OCI-LY3 (cell line): ENCODE results near the gene MICALL2.

Experiments used
- H2AFZ ChIP-seq: fragments of 200-600, 300-600 bp; shearing (Covaris generic); 2 replicates; pipeline ENCODE4 v1.6.0; 2014; ENCODE audit warnings: antibody characterized with exemption, low read depth, low read length
- H3K27ac ChIP-seq: fragments of 200-600, 300-600 bp; sonication (generic); 2 replicates; pipeline ENCODE4 v1.5.1; 2014; ENCODE audit warnings: mild to moderate bottlenecking, low read length, moderate library complexity, mixed read lengths
- H3K27me3 ChIP-seq: fragments of 200-600, 300-600 bp; sonication (generic); 2 replicates; pipeline ENCODE4 v1.6.1; 2014; ENCODE audit warnings: low read depth, low read length, mixed read lengths
- H3K36me3 ChIP-seq: fragments of 200-600, 300-600 bp; sonication (generic); replicated peaks from 2 replicates; pipeline ENCODE3; 2014; ENCODE audit warnings: low read depth, low read length, mixed read lengths
- H3K4me1 ChIP-seq: fragments of 300-600, 200-600 bp; sonication (generic); 2 replicates; pipeline ENCODE4 v1.6.1; 2014; ENCODE audit warnings: low read length, mixed read lengths
- H3K4me2 ChIP-seq: fragments of 200-600, 300-600 bp; sonication (generic); 2 replicates; pipeline ENCODE4 v1.6.1; 2014; ENCODE audit warnings: low read length, mixed read lengths
- H3K4me3 ChIP-seq: fragments of 300-600, 200-600 bp; sonication (generic); 2 replicates; pipeline ENCODE4 v1.5.1; 2014; ENCODE audit warnings: antibody characterized with exemption, mild to moderate bottlenecking, low read length, moderate library complexity
- H3K79me2 ChIP-seq: fragments of 300-600, 200-600 bp; shearing (Covaris generic); 2 replicates; pipeline ENCODE4 v1.6.1; 2014; ENCODE audit warnings: mild to moderate bottlenecking, low read length, mixed read lengths
- H3K9ac ChIP-seq: fragments of 300-600, 200-600 bp; shearing (Covaris generic); 2 replicates; pipeline ENCODE4 v1.6.0; 2014; ENCODE audit warnings: mild to moderate bottlenecking, low read length, moderate library complexity
- H3K9me3 ChIP-seq: fragments of 200-600, 300-600 bp; shearing (Covaris generic); 2 replicates; pipeline ENCODE4 v1.6.1; 2014; ENCODE audit warnings: low read length, mixed read lengths; ENCODE audit not compliant: insufficient read depth
- H4K20me1 ChIP-seq: fragments of 200-600, 300-600 bp; sonication (generic); 2 replicates; pipeline ENCODE4 v1.6.1; 2016; ENCODE audit warnings: low read length, mixed read lengths; ENCODE audit not compliant: insufficient read depth
- EZH2phosphoT487 ChIP-seq: fragments of 200-600 bp; shearing (Covaris generic); IDR thresholded peaks from 2 replicates; pipeline ENCODE4 v1.6.1; 2018; ENCODE audit warnings: antibody characterized with exemption, mixed run types, low read depth
- TF ChIP-seq, protein P1 (sequence below): fragments of 200-600, 300-600 bp; sonication (generic); IDR thresholded peaks from 2 replicates; pipeline ENCODE4 v1.5.1; 2014; ENCODE audit warnings: antibody characterized with exemption, low read length, low read depth

MICALL2 gene

DNA sequence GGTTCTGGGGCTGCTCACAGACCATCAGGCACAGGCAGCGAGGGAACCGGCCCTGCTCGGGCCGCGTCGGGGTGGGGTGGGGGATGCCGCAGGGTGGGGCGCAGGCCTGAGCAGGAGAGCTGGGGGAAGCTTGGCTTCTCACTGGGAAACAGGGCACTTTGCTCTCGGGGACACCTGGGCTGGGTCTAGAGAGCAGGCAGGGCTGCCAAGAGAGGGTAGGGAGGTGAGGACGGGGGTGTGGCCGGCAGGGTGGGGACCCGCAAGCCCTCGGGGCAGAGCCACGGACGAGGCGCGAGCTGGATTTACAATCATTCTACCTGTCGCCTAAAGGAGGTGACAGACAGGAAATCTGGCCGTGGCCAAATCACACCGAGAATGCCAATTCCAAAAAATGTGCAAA, 33.9 kb upstream of the MICALL2 start:
- H2AFZ ChIP-seq = no peak overlapping the region
- no peaks in the 10 kb centered on the region for H4K20me1 ChIP-seq
- no peaks in the 10 kb centered on the region for H3K9me3 ChIP-seq
- H3K36me3 ChIP-seq = no peaks in the 10 kb centered on the region
- no peak overlapping the region for H3K4me2 ChIP-seq
- no peaks in the 10 kb centered on the region for H3K4me1 ChIP-seq
- H3K79me2 ChIP-seq = no peaks in the 10 kb centered on the region
- no peak overlapping the region for H3K4me3 ChIP-seq
- H3K27ac ChIP-seq = no peak overlapping the region
- H3K9ac ChIP-seq = no peak overlapping the region
- no peaks in the 10 kb centered on the region for H3K27me3 ChIP-seq
- TF ChIP-seq, protein P1, sequence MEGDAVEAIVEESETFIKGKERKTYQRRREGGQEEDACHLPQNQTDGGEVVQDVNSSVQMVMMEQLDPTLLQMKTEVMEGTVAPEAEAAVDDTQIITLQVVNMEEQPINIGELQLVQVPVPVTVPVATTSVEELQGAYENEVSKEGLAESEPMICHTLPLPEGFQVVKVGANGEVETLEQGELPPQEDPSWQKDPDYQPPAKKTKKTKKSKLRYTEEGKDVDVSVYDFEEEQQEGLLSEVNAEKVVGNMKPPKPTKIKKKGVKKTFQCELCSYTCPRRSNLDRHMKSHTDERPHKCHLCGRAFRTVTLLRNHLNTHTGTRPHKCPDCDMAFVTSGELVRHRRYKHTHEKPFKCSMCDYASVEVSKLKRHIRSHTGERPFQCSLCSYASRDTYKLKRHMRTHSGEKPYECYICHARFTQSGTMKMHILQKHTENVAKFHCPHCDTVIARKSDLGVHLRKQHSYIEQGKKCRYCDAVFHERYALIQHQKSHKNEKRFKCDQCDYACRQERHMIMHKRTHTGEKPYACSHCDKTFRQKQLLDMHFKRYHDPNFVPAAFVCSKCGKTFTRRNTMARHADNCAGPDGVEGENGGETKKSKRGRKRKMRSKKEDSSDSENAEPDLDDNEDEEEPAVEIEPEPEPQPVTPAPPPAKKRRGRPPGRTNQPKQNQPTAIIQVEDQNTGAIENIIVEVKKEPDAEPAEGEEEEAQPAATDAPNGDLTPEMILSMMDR = no peak
- no peak for TF ChIP-seq EZH2phosphoT487

GRCh38 chr7:1492640-1493039, 33.4 kb upstream of the MICALL2 start:
- Histone ChIP-seq H4K20me1 (no peaks in the 10 kb centered on the region), H2AFZ (no peak overlapping the region), H3K9ac (no peak overlapping the region), H3K9me3 (no peaks in the 10 kb centered on the region), H3K4me2 (no peak overlapping the region), H3K4me3 (no peak overlapping the region), H3K4me1 (no peaks in the 10 kb centered on the region), H3K27ac (no peak overlapping the region), H3K27me3 (no peaks in the 10 kb centered on the region), H3K79me2 (no peaks in the 10 kb centered on the region), H3K36me3 (no peaks in the 10 kb centered on the region)
- no peak for TF ChIP-seq EZH2phosphoT487
- TF ChIP-seq, protein P1 = no peak

DNA sequence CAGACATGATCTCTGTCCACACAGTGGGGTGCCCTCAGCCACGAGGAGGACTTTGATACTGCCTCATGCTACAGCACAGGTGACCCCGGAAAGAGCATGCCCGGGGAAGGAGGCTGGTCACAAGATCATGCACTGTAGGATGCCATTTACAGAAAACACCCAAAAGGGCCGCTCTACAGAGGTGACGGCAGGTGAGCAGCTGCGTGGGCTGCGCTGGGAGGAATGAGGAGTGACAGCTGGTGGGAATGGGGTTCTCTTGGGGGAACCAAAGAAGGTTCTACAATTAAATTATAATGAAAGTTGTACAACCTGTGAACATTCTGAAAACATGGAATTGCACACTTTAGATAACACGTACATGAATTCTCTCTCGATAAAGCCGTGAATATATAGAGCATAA, 33.0 kb upstream of the MICALL2 start:
- no peaks in the 10 kb centered on the region for H3K4me1 ChIP-seq
- H4K20me1 ChIP-seq = no peaks in the 10 kb centered on the region
- no peak overlapping the region for H3K4me2 ChIP-seq
- no peaks in the 10 kb centered on the region for H3K79me2 ChIP-seq
- H3K27me3 ChIP-seq = no peaks in the 10 kb centered on the region
- no peak overlapping the region for H3K27ac ChIP-seq
- TF ChIP-seq, protein P1 = no peak
- TF ChIP-seq EZH2phosphoT487 = no peak
- no peaks in the 10 kb centered on the region for H3K36me3 ChIP-seq
- H3K9me3 ChIP-seq = no peaks in the 10 kb centered on the region
- H2AFZ ChIP-seq = no peak overlapping the region
- H3K4me3 ChIP-seq = no peak overlapping the region
- H3K9ac ChIP-seq = no peak overlapping the region

DNA sequence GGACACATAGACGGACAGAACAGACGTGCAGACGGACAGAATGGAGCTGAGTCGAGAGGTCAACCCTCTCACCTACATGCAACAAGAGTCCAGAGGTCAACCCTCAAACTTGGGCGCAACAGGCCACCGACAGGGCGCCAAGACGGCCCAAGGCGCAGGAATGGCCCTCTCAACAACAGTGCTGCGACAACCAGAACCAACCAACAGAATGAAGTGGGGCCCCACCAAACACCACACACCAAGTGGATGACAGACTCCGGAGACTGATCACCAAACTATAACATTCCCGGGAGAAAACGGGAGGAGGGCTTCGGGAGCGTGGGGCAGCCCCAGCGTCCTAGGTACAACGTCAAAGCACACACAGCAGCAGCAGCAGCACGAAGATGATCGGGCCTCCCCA, 31.6 kb upstream of the MICALL2 start:
- H3K4me3 ChIP-seq = no peak overlapping the region
- H4K20me1 ChIP-seq = no peaks in the 10 kb centered on the region
- TF ChIP-seq, protein P1 = no peak
- TF ChIP-seq EZH2phosphoT487 = no peak
- H3K36me3 ChIP-seq = no peaks in the 10 kb centered on the region
- H3K27me3 ChIP-seq = no peaks in the 10 kb centered on the region
- no peaks in the 10 kb centered on the region for H3K4me1 ChIP-seq
- no peaks in the 10 kb centered on the region for H3K9me3 ChIP-seq
- H3K9ac ChIP-seq = no peak overlapping the region
- H3K27ac ChIP-seq = no peak overlapping the region
- no peak overlapping the region for H3K4me2 ChIP-seq
- no peak overlapping the region for H2AFZ ChIP-seq
- no peaks in the 10 kb centered on the region for H3K79me2 ChIP-seq
